ENCODE results near the gene PAK2.
"Not testable (repeated sequence)": the region's sequence is repeated elsewhere in the genome, so short reads cannot be mapped to it uniquely, and the experiment has no call there.

Gene PAK2

DNA sequence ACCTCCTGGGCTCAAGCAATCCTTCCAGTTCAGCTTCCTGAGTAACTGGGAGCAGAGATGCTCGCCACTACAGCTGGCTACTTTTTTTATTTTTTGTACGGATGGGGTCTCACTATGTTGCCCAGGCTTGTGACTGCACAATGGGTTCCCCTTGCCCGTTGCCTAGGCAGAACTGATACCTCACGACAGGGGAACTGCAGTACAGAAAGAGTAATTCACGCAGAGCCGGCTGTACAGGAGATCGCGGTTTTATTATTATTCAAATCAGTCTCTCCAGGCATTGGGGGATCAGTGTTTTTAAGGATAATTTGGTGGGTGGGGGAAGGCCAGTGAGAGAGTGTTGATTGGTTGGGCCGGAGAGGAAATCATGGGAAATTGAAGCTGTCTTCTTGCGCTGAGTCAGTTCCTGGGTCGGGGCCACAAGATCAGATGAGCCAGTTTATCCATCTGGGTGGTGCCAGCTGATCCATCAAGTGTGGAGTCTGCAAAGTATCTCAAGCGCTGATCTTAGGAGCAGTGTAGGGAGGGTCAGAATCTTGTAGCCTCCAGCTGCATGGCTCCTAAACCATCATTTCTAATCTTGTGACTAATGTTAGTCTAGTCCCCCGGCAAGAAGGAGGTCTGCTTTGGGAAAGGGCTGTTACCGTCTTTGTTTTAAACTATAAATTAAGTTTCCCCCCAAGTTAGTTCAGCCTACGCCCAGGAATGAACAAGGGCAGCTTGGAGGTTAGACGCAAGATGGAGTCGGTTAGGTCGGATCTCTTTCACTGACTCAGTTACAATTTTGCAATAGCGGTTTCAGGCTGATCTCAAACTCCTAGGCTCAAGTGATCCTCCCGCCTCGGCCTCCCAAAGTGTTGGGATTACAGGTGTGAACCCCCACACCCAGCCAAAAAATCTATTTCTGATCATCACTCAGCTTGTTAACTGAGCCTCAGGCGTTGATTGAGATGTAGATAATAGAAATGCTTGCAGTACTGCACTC is 104.9 kb downstream of the PAK2 start:
- not testable (repeated sequence) for DNase-seq

GRCh38 chr3:196848375-196848774 is 108.7 kb downstream of the PAK2 start:
- not testable (repeated sequence) for DNase-seq

- no peak for DNase-seq
Measured at GRCh38 chr3:196849180-196849741, 109.6 kb downstream of the PAK2 start.

GRCh38 chr3:196863000-196863399 is 123.3 kb downstream of the PAK2 start:
- not testable (repeated sequence) for DNase-seq

- DNase-seq = no peak
Measured at GRCh38 chr3:196867155-196867506, 127.5 kb downstream of the PAK2 start.

DNA sequence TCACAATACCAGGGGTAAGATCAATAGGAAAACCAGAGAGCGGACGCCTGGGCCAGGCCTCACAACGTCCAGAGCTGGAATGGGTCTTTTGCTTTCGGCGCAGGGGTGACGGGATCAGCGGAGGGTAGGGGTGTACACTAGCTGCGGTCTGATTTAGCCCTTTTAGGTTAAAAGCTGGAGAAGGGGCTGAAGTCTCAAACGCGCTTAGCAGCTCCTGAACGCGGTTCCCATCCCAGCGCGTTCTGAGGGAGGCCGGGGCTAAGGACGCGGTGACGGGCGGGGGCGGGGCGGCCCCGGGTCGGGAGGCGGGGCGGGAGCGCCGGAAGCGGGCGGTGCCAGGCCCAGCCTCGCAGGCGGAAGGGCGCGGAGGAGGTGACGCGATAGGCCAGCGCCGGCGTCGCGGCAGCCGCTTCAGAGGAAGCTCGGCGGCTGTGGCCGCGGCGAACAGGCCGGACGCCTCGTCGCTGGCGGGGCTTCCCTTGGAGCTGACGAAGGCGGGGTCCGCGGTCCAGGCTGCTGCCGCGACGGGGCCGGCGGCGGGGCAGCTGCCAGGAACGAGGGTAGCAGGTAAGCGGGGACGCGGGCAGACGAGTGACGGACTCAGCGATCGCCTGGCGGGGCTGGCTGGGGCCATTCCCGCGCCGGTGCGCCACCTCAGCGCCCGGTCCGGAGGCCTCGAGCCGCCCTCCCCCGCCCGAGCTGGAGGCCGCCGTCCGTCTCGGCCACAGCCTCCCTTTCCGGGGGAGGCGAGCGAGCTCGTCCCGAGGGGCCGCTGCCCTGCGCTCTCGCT is 128.0 kb downstream of the PAK2 start, which contains the start of gene SENP5:
Gene SENP5 (plus strand): TSS at position 414 of the 790 bp plus-strand sequence. CDS start 17,262 bp downstream, outside the sequence.
- peak; percentile 11 for DNase-seq

GRCh38 chr3:196868297-196868661 is 128.6 kb downstream of the PAK2 start:
- no peak for DNase-seq

DNA sequence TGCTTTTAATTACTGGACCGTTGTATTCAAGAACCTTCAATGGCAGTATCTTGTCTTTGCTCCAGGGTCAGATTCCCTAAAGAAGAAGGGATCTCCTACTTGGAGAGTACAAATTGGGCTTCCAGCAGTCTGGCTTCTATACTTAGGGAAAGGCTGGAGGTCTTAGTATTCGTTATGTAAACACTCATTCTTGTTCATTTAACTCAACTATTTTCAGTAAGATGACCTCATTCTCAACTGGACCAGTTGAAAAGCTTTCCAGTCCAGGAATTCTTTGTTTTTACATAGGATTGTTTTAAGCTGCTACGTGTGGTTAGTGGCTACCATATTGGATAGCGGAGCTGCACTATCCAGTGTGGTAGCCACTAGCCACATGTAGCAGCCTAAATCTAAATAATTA is 132.7 kb downstream of the PAK2 start:
- no peak for DNase-seq

GRCh38 chr3:196874511-196875094 is 134.9 kb downstream of the PAK2 start:
- DNase-seq = not testable (repeated sequence)

- no peak for DNase-seq
Measured at GRCh38 chr3:196875258-196875657, 135.6 kb downstream of the PAK2 start.

Measured in NCI-H187 treated with DMSO at 0.1 percent for 48 hours (cell line).